Fibroblast of lung (primary cell): ENCODE data around the gene FAM174C.

ENCODE experiments used
- EZH2 ChIP-seq: IDR thresholded peaks from 2 replicates; pipeline ENCODE4 v1.5.1; 2012; ENCODE audit warnings: low read length, control low read depth, mild to moderate bottlenecking; ENCODE audit errors: missing control alignments
- TF ChIP-seq, protein P1 (sequence below), 2 donors: IDR thresholded peaks in 1 of 2; conservative IDR thresholded peaks in 1 of 2; 1 replicate in 1 of 2; 2 replicates in 1 of 2; pipeline ENCODE4 v1.5.1; 2011 to 2012; ENCODE audit warnings: low read length in 2 of 2, control low read depth in 1 of 2, inconsistent platforms in 1 of 2, low read depth in 1 of 2, mild to moderate bottlenecking in 1 of 2

DNA sequence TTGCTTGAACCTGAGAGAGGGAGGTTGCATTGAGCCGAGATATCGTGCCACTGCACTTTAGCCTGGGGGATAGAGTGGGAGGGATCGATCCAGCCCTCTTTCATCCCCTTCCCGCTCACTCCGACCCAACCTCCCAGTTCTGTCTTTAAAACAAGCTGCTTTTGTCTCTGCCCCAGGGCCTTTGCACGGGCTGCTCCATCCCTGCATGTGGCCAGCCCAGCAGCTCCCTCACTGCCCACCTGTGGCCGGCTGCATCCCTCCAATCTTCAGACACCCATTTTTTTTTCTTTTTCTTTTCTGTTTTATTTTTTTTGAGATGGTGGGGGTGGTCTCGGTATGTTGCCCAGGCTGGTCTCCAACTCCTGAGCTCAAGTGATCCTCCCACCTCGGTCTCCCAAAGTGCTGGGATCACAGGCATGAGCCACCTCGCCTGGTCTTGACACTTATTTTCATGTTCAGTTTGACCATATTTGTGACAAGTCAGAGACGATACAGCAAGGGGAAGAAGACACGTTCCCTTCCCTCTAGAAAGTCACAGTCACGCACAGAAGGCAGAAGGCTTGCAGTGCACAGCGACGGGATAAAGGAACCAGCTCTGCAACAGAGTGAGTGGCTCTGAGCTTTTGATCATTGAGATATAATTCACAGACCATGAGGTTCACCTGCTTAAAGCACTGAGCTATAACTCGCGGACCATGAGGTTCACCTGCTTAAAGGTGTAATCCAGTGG, 42.1 kb downstream of the FAM174C start:
- TF ChIP-seq, protein P1, sequence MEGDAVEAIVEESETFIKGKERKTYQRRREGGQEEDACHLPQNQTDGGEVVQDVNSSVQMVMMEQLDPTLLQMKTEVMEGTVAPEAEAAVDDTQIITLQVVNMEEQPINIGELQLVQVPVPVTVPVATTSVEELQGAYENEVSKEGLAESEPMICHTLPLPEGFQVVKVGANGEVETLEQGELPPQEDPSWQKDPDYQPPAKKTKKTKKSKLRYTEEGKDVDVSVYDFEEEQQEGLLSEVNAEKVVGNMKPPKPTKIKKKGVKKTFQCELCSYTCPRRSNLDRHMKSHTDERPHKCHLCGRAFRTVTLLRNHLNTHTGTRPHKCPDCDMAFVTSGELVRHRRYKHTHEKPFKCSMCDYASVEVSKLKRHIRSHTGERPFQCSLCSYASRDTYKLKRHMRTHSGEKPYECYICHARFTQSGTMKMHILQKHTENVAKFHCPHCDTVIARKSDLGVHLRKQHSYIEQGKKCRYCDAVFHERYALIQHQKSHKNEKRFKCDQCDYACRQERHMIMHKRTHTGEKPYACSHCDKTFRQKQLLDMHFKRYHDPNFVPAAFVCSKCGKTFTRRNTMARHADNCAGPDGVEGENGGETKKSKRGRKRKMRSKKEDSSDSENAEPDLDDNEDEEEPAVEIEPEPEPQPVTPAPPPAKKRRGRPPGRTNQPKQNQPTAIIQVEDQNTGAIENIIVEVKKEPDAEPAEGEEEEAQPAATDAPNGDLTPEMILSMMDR (conservative IDR thresholded peaks at IDR 0.05 in 1 of 2, IDR thresholded peaks at IDR 0.05 in 1 of 2; ENCODE audit: low read depth in 1 of 2, low read length in 2 of 2): no peak
- no peak for TF ChIP-seq EZH2
